Neural progenitor cell (in vitro differentiated cells): ENCODE results near the gene TSPAN3. TPM values are rescaled to one million over a fixed set of nuclear protein-coding genes. Genes with fewer than 3 reads are reported as not detected.

Source experiments
- DNase-seq: peaks from one replicate; pipeline ENCODE4 v3.0.0-alpha.2; 2016; ENCODE audit warnings: low spot score
- H2AFZ ChIP-seq: fragments of 200-600 bp; sonication (generic); replicated peaks from 2 replicates; pipeline ENCODE4 v1.6.1; 2016; ENCODE audit warnings: antibody characterized with exemption
- H3F3A ChIP-seq: fragments of 200-600 bp; sonication (generic); 2 replicates; pipeline ENCODE4 v1.6.1; 2016; ENCODE audit warnings: antibody characterized with exemption, low read depth
- H3K27ac ChIP-seq: fragments of 200-600 bp; sonication (generic); 2 replicates; pipeline ENCODE4 v1.5.1; 2016; ENCODE audit warnings: mild to moderate bottlenecking
- H3K27me3 ChIP-seq: fragments of 200-600 bp; sonication (generic); 2 replicates; pipeline ENCODE4 v1.6.1; 2016; ENCODE audit warnings: mild to moderate bottlenecking, moderate library complexity
- H3K36me3 ChIP-seq: fragments of 200-600 bp; sonication (generic); 2 replicates; pipeline ENCODE4 v1.5.1; 2016
- H3K4me1 ChIP-seq: fragments of 200-600 bp; sonication (generic); 2 replicates; pipeline ENCODE4 v1.6.1; 2016; ENCODE audit warnings: mixed run types
- H3K4me2 ChIP-seq: fragments of 200-600 bp; sonication (generic); 2 replicates; pipeline ENCODE4 v1.6.1; 2016
- H3K4me3 ChIP-seq: fragments of 200-600 bp; sonication (generic); 2 replicates; pipeline ENCODE4 v1.5.1; 2016
- H3K79me2 ChIP-seq: fragments of 200-600 bp; sonication (generic); 2 replicates; pipeline ENCODE4 v1.6.1; 2016; ENCODE audit warnings: low read depth
- H3K9ac ChIP-seq: fragments of 200-600 bp; sonication (generic); 2 replicates; pipeline ENCODE4 v1.6.1; 2016
- H3K9me3 ChIP-seq: fragments of 200-600 bp; sonication (generic); 2 replicates; pipeline ENCODE4 v1.5.1; 2016; ENCODE audit warnings: low read depth
- H4K20me1 ChIP-seq: fragments of 200-600 bp; sonication (generic); 2 replicates; pipeline ENCODE4 v1.6.1; 2016; ENCODE audit warnings: low read depth
- H3K27ac Mint-ChIP-seq: 3 replicates; pipeline ENCODE4 v1.8.0; 2021; ENCODE audit warnings: mixed read lengths
- H3K27me3 Mint-ChIP-seq: 2 replicates; pipeline ENCODE4 v1.8.0; 2022; ENCODE audit warnings: low read depth, mild to moderate bottlenecking, inconsistent platforms, moderate library complexity, mixed read lengths; ENCODE audit not compliant: insufficient read depth
- H3K36me3 Mint-ChIP-seq: 3 replicates; pipeline ENCODE4 v1.8.0; 2021; ENCODE audit warnings: mixed read lengths
- H3K4me1 Mint-ChIP-seq: 3 replicates; pipeline ENCODE4 v1.8.0; 2021; ENCODE audit warnings: mixed read lengths
- H3K4me3 Mint-ChIP-seq: 3 replicates; pipeline ENCODE4 v1.8.0; 2021; ENCODE audit warnings: mild to moderate bottlenecking, moderate library complexity, mixed read lengths
- H3K9me3 Mint-ChIP-seq: 3 replicates; pipeline ENCODE4 v1.8.0; 2020; ENCODE audit warnings: mixed read lengths
- EZH2 ChIP-seq: fragments of 200-600 bp; sonication (generic); IDR thresholded peaks from 2 replicates; pipeline ENCODE4 v1.6.1; 2017; ENCODE audit warnings: antibody characterized with exemption, mild to moderate bottlenecking, moderate library complexity
- EZH2phosphoT487 ChIP-seq: fragments of 200-600 bp; sonication (generic); IDR thresholded peaks from 2 replicates; pipeline ENCODE4 v1.6.1; 2017; ENCODE audit warnings: antibody characterized with exemption
- total RNA-seq: library from RNA; depleted of rRNA; stranded (reverse); fragments of >200 nt; gene quantifications from 2 replicates; pipeline ENCODE4 v1.2.3, GENCODE V29; 2015; ENCODE audit warnings: low replicate concordance
- TF ChIP-seq, protein P1 (sequence below): fragments of 200-600 bp; sonication (generic); IDR thresholded peaks from 2 replicates; pipeline ENCODE4 v1.5.1; 2017; ENCODE audit warnings: antibody characterized with exemption, mild to moderate bottlenecking

The TSPAN3 gene
- total RNA-seq, 1 donor from 2014 or later, result 474 TPM

DNA sequence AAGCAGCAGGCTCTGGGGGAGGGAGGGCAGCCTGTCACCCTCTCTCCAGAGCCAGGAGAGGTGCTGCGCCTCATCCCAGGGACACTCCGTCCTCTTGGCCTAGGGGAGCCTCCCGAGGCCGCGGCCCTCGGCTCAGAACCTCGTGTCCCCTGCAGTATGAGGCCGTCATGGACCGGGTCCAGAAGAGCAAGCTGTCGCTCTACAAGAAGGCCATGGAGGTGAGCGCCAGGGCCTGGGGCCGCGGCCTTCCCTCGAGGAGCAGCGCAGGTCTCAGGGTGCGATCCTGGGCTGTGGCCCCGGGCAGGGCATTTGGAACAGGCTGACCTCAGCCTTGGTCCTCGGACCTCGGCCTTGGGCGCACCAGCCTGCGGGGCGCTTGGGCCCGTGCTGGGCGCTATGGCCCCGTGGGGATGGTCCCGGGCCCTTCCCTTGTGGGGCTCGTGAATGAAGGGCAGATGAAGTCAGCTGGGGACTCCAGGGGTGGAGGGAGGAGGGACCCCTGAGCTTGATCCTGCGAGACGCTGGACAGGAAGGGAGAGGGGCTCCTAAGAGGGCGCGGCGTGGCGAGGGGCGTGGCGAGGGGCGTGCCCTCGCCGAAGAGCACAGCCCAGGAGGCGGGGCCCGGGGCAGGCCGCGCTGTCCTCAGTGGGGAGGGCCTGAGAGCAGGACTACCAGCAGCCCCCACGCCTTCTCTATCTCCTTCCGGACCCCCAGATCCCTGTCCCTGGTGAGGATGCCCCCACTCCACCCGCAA, 43.0 kb downstream of the TSPAN3 start:
- no peak overlapping the region for H3K4me3 Mint-ChIP-seq
- H3K4me2 ChIP-seq, result peak overlapping the region; percentile 42
- no peak overlapping the region for H3K4me3 ChIP-seq

DNA sequence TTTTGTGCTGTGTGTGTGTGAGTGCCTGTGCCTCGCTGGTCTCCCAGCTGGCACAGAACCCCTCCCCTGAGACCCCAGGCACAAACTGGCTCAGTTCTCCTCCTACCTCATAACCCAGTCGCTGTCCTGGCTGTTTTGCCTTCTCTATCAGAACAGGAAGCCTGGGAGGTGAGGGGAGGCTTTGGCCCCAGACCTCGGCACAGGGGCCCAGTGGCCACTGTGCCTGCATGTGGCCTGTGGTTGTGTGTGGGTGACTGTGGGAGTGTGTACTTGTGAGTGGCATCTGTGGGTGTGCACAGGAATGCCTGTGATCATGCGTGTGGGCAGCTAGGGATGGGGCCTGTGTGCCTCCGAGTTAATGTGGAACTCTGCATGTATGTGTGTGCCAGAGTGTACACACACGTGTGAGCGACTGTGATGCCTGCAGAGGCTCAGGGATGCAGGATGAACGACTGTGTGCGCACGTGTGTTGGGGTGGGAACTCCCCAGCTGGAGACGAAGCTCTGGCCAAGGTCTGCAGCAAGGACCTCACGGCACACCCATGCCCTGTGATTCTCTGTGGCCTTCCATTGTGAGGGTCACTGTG, 43.7 kb downstream of the TSPAN3 start:
- no peaks in the 10 kb centered on the region for H3K79me2 ChIP-seq
- H3K36me3 ChIP-seq, result no peaks in the 10 kb centered on the region
- Mint-ChIP-seq H3K9me3 (no peaks in the 10 kb centered on the region), H3K27me3 (peaks cover 9% of the 10 kb centered on the region), H3K4me1 (peaks cover 14% of the 10 kb centered on the region), H3K36me3 (no peaks in the 10 kb centered on the region), H3K4me3 (peak overlapping the region; percentile 24), H3K27ac (peak overlapping the region; percentile 43)
- no peak overlapping the region for H2AFZ ChIP-seq
- no peak overlapping the region for H3K4me2 ChIP-seq
- no peak overlapping the region for H3K9ac ChIP-seq
- H3K27ac ChIP-seq, result no peak overlapping the region
- peaks cover 4% of the 10 kb centered on the region for H3F3A ChIP-seq
- TF ChIP-seq EZH2, result no peak
- TF ChIP-seq, protein P1, sequence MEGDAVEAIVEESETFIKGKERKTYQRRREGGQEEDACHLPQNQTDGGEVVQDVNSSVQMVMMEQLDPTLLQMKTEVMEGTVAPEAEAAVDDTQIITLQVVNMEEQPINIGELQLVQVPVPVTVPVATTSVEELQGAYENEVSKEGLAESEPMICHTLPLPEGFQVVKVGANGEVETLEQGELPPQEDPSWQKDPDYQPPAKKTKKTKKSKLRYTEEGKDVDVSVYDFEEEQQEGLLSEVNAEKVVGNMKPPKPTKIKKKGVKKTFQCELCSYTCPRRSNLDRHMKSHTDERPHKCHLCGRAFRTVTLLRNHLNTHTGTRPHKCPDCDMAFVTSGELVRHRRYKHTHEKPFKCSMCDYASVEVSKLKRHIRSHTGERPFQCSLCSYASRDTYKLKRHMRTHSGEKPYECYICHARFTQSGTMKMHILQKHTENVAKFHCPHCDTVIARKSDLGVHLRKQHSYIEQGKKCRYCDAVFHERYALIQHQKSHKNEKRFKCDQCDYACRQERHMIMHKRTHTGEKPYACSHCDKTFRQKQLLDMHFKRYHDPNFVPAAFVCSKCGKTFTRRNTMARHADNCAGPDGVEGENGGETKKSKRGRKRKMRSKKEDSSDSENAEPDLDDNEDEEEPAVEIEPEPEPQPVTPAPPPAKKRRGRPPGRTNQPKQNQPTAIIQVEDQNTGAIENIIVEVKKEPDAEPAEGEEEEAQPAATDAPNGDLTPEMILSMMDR, result no peak
- no peak for TF ChIP-seq EZH2phosphoT487
- no peak for DNase-seq
- peaks cover 19% of the 10 kb centered on the region for H3K4me1 ChIP-seq
- H3K4me3 ChIP-seq, result no peak overlapping the region
- H3K9me3 ChIP-seq, result no peaks in the 10 kb centered on the region
- no peaks in the 10 kb centered on the region for H4K20me1 ChIP-seq
- no peaks in the 10 kb centered on the region for H3K27me3 ChIP-seq

More for the DNA sequence above, 43.0 kb downstream of the TSPAN3 start:
- peak overlapping the region; percentile 82 for H2AFZ ChIP-seq
- no peaks in the 10 kb centered on the region for H3K79me2 ChIP-seq
- no peaks in the 10 kb centered on the region for H4K20me1 ChIP-seq
- H3K36me3 Mint-ChIP-seq, result no peaks in the 10 kb centered on the region
- no peak overlapping the region for H3K27ac ChIP-seq
- H3K9me3 ChIP-seq, result no peaks in the 10 kb centered on the region
- H3K9ac ChIP-seq, result no peak overlapping the region
- no peaks in the 10 kb centered on the region for H3K27me3 ChIP-seq
- peaks cover 4% of the 10 kb centered on the region for H3F3A ChIP-seq
- peaks cover 12% of the 10 kb centered on the region for H3K4me1 Mint-ChIP-seq
- peaks cover 19% of the 10 kb centered on the region for H3K4me1 ChIP-seq
- peaks cover 9% of the 10 kb centered on the region for H3K27me3 Mint-ChIP-seq
- no peak overlapping the region for H3K27ac Mint-ChIP-seq
- H3K9me3 Mint-ChIP-seq, result no peaks in the 10 kb centered on the region
- DNase-seq, result peak; percentile 55
- no peaks in the 10 kb centered on the region for H3K36me3 ChIP-seq
- TF ChIP-seq EZH2 (no peak), EZH2phosphoT487 (no peak)
- TF ChIP-seq, protein P1, result no peak

DNA sequence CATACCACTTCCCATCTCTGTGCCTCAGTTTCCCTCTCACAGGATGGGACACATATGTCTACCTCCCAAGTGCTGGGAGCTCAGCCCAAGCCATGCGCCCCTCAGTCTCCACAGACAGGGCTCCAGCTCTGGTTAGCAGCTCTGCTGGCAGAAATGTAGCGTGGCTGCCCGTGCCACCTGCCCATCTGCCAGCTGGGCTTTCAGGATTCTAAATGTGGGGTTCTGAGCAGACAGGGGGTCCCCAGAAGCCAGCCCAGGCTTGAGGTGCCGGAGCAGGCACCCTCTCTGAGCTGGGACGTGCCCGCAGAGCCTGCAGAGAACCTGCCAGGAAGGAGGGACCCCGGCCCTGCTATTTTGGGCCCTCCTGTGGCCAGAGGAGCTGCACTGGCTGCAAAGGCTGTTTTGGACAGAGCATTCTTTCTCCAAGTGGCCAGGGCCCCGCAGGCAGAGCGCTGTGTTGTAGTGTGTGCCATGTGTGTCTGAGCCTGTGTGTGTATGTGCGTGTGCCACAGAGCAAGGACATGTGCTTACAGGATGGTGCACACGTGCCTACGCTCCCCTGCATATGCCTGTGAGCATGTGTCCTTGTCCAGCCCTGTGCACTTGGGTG, 44.3 kb downstream of the TSPAN3 start:
- Histone ChIP-seq H2AFZ (no peak overlapping the region), H4K20me1 (no peaks in the 10 kb centered on the region), H3K9ac (no peak overlapping the region), H3K9me3 (no peaks in the 10 kb centered on the region), H3K4me3 (no peak overlapping the region), H3K27me3 (no peaks in the 10 kb centered on the region), H3K4me1 (peaks cover 18% of the 10 kb centered on the region), H3K27ac (no peak overlapping the region), H3K36me3 (no peaks in the 10 kb centered on the region), H3K79me2 (no peaks in the 10 kb centered on the region), H3K4me2 (no peak overlapping the region), H3F3A (peaks cover 4% of the 10 kb centered on the region)
- Mint-ChIP-seq H3K27ac (peak overlapping the region; percentile 43), H3K9me3 (no peaks in the 10 kb centered on the region), H3K4me1 (peaks cover 13% of the 10 kb centered on the region), H3K4me3 (no peak overlapping the region), H3K36me3 (no peaks in the 10 kb centered on the region), H3K27me3 (peaks cover 12% of the 10 kb centered on the region)
- TF ChIP-seq EZH2phosphoT487 (no peak), EZH2 (no peak)
- TF ChIP-seq, protein P1, result no peak
- no peak for DNase-seq
